HG03135 (cell line): ENCODE data around the gene RIN3.
A peak's percentile ranks its signal among the peaks of the same experiment; 100 is the strongest.

Experiments used
- ATAC-seq: cut with Tn5 transposase; IDR thresholded peaks from one replicate; pipeline ENCODE4 v1.9.1; 2021; ENCODE audit warnings: mild to moderate bottlenecking, moderate library complexity; ENCODE audit not compliant: unreplicated experiment

Gene RIN3

DNA sequence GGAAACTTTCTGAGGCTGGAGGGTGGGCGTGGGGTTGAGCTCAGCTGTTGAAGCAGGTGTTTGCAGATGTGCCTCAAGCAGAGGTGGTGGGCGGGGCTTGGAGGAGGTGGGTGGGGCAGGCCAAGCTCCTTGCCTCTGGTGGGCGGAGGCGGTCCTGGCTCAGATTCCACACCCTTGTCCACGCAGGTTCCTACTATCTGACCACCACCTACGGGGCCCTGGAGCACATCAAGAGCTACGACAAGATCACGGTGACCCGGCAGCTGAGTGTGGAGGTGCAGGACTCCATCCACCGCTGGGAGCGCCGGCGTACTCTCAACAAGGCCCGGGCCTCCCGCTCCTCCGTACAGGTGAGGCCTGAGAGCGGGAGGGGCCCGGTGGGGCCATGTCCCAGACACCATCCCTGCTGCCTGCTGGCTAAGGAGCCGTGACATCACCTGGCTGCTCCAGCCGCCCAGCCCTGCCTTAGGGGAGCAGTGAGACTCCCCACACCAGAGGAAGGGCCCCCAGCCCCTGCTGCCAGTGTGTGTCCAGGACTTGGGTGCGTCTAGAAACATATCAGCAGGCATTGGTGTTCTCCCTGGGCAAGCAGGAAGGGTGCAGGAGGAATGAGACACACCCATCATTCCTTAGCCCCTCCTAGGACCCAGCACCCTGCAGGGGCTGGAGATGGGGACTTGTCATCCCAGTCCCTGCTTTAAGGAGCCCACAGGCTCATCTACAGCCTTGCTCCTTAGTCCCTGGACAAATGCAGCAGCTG lies 171.4 kb downstream of the RIN3 start:
- ATAC-seq = no peak

DNA sequence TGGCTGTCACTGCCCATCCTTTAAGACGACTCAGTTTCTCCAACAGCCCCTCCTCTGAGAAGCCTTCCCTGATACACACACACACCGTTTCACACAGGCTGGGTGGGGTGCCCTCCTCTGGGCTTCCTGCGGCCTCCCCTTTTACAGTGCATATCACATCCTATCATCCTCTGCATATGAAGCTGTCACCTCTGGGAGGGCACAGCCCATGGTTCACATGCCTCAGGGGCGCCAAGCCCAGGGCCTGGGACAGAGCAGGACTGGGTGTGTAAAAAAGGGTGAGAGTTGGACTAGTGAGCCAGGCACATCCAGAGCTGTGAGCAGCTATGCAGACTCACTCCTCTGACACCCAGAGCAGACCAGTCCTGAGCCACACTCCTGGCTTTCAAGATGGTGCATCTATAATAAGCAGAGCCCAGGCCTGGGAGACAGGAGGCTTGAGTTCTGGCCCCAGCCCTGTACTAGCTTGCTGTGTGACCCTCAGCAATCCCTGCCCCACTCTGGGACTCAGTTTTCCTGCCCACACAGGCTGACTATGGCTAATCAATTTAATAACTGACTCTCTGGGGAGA lies 172.3 kb downstream of the RIN3 start:
- ATAC-seq = no peak

DNA sequence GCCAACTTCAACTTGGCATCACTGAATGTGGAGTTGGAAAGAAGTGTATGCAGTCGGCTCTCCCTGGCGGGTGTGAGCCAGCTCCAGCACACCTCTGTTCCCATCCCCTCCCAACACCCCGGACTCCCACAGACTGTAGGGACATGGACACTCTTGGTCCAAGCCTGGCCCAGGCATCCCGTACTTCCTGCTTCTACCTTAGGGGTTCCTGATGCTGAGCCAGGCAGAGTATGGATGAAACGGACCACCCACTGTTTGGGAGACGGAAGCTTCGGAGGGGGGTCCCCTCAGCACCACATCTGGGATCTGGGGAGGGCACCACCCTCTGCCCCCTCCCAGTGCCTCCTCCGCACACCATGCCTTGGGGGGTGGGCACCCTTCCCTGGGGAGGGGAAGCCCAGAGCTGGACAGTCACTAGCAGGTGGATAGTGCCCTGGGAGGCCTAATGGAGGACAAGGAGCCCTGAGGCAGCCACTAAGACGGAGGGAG lies 172.9 kb downstream of the RIN3 start:
- ATAC-seq = no peak

DNA sequence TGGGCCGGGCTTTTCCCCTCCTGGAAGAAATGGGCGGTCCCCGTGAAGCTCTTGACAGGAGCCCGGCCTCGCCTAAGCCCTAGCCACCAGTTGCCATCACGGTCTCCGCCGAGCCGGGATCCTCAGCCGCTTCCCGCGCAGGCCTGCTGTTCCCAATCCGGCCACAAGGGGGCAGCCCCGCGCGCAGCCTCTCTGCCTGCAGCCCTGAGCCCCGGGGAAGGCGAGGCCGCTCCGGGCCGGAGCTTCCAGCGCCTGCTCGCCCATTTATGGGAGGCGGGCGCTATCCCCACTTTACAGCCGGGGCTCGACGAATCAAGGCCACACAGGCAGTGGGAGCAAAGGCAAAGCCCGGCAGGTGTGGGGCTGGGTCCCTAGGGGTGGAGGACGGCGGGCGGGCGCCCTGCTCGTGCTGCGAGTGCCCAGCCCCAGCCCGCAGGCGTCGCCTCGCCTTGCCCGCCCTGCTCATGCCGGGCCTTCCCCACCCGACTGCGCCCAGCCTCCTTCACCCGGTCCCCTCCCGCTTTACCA lies 173.4 kb downstream of the RIN3 start:
- no peak for ATAC-seq

DNA sequence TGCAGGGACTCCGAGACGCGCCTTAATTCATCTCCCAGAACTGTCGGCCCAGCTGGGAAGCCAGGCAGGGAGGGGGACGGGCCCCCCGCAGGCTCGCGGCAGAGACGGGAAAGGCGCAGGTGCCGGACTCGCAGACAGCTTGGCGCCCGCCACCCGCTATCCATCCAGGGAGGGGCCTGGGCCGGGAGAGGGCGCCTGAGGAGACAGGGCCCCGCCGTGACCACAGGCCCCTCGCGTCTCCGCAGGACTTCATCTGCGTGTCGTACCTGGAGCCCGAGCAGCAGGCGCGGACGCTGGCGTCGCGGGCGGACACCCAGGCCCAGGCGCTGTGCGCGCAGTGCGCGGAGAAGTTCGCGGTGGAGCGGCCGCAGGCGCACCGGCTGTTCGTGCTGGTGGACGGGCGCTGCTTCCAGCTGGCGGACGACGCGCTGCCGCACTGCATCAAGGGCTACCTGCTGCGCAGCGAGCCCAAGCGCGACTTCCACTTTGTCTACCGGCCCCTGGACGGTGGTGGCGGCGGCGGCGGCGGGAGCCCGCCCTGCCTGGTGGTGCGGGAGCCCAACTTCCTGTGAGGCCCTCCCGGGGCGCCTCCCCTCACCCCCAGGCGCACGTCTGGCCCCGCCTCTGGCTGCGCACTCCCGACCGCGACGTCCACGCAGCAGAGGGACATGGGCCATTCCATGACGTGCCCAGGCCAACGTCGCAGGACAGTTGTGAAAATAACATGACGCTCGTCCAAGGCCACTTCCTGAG lies 174.3 kb downstream of the RIN3 start:
- no peak for ATAC-seq

DNA sequence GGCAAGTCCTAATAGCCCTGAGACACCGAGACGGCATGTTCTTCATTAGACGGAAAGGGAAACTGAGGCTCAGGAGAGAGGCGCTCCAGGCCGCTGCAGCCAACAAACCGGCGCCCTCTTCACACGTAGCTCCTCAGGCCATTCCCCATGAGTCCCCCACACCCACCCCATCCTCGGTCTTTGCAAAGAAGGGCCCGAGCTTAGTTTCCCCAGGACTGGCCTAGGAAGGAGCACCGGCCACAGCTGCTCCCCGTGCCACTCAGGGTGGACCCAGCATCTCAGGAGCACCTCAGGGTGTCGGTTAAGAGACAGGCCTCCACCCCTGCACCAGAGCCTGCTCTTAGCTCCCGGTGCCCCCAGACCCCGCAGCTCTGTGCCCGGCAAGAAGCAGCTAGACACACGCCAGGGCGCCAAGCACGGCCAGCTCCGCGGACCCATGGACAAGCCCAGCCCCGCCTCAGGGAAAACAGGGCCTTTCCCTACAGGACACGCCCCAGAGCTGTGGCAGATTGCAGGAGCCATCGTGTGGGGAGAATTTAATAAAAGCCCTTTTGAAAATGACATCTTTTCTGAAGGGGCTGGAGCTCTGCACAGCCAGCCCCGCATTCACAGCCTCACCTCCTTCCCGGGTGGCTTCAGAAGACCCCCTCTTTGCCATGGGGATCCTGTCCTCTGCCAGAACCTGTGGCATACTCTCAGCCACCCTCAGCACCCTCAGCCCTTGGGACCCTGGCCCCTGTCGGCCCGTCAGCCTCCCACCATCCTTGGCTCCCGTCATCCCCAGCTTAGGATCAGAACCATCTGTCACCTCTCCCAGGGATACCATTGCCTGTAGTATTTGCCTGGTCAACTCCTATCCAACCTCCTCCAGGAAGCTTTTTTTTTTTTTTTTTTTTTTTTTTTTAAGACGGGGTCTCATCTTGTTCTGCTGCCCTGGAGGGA lies 175.1 kb downstream of the RIN3 start:
- ATAC-seq = no peak

DNA sequence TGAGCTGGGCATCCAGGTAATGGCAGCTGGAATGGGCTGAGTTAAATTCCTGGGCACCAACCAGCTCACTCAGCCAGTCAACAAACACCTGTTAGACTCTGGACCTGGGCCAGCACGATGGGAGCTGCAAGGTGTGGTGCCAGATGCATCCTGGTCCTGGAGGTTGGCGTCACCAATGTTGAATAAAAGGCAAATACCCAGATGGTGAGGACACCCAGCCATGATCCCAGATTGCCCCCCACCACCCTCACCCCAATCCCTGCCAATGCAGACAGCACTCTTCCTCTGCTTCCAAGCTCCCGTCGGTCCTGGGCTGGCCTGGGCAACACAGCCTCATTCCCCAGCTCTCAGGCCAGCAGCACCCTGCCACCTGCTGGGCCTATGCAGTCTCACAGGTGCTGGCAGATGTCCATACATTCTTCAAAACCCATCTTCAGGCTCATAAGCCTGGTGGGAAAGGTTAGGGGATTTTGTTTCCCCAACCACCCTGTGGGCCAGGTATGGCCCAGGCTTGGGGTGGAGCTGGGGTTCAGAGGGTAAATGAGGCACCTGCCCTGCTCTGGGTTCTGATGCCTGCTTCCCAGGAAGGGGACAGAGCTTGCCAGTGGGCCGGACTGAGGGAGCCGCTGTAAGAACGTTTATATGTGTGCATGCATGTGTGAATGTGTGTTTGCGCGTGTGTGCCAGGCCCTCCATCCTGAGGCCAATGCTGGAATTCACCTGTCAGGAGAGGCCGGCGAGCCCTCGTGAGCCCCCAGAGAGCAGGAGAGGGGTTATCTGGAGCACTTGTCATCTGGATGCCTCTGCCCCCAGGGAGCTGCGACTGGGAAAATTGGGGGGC lies 176.8 kb downstream of the RIN3 start:
- no peak for ATAC-seq

DNA sequence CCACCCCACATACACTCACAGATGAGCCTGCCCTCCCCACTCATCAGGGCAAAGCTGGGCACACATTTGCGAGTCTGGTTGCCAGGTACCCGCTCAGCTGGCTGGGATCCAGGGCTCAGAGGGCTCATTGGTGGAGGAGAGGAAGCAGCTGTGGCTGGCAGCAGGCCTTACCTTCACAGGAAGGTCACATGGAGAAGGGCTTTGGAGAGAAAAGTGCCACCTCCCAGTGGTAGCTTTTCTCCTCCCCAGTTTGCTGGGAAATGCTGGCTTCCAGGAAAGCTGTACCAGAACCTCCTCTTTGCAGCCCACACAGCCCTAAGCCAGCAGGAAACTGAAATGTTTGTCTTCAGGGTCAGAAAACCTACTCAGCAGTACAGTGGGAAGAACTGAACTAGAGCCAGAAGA lies 179.2 kb downstream of the RIN3 start:
- ATAC-seq = no peak

DNA sequence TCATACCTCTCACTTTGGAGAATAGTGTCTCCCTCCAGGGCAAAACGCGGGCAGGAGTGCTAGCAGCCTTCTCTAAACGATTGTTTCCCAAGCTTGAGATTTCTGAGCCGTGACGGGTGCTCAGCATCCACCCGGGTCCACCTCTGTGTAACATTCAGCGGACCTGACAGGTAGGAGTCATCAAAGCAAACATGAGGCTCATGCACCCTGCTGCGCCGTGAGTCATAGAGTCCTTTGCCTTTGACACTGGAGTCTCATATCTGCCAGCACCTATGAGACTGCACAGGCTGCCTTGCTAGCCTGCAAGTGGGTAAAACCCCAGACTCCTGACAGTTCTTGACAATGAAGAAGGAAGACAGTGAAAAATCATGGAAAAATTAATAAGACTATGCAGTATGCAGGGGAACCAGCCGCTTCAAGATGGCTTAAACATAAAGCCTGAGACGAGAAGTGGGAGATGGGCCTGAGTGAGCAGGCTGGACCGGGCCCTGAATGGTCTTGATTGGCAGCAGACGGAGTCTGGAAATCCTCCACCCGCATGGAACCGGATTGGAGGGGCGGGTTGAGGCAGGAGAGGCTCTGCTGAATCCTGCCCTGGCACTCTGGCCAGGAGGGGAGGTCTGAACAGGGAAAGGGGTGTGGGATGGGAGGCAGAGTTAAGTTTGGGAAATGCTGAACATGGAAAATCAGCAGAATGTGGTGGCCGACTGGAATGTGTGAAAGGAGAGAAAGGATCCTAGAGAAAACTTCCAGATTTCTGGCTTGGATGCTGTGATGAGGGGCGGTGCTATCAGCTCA lies 180.6 kb downstream of the RIN3 start:
- ATAC-seq = no peak

DNA sequence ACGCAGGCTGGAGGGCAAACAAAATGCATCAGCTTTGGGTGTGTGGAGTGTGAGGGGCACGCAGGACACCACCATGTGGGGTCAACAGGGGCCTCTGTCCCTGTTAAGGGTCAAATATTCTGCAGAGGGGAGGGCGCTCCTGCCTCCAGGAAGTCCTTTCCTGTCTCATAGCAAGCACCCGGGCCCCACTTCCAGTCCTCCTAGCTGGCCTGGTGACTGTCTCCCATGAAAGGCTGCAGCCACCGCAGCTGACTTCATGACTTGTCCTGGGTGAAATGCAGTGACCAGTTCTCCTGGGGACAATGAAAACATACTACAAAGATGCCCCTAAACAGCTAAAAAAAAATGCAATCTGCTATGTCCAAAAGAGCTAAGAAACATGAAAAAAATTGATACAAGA lies 181.2 kb downstream of the RIN3 start:
- no peak for ATAC-seq

DNA sequence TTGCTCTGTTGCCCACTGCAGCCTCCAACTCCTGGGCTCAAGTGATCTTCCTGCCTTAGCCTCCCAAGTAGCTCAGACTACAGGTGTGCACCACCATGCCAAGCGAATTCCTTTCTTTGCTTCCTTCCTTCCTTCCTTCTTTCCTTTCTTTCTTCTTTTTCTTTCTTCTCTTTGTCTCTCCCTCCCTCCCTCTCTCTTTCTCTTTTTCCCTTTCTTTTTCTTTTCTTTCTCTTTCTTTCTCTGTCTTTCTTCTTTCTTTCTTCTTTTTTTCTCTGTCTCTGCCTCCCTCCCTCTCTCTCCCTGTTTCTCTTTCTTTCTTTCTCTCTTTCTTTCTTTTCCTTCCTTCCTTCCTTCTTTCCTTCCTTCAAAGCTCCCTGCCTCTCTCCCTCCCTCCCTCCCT lies 182.0 kb downstream of the RIN3 start:
- ATAC-seq = no peak

DNA sequence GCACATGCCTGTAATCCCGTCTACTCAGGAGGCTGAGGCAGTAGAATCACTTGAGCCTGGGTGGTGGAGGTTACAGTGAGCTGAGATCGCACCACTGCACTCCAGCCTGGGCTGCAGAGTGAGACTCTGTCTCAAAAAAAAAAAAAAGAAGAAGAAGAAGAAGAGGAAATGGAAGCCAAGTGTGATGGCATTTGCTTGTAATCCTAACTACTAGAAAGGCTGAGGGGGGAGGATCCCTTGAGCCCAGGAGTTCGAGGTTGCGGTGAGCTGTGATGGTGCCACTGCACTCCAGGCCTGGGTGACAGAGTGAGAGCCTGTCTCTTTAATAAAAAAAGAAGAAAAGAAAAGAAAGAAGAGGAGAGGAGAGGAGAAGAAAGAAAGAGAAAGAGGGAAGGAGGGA lies 182.8 kb downstream of the RIN3 start:
- ATAC-seq = no peak

DNA sequence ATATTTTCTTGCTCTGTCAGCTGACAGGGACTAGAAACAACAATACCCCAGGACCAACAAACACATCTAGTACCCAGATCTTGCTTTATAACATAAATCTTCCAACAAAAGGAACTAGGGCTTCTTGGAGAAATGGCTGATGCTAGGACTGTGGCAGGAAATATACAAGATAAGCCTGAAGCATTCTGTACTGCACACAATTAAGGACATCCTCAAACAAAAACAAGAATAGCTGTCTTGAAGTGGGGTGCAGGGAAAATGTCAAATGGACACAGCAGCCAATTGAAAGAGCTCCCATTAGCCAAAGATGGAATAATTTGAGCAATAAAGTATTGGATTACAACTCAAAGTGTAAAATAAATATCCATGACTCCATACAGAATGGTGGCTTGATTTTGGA lies 184.8 kb downstream of the RIN3 start:
- no peak for ATAC-seq

DNA sequence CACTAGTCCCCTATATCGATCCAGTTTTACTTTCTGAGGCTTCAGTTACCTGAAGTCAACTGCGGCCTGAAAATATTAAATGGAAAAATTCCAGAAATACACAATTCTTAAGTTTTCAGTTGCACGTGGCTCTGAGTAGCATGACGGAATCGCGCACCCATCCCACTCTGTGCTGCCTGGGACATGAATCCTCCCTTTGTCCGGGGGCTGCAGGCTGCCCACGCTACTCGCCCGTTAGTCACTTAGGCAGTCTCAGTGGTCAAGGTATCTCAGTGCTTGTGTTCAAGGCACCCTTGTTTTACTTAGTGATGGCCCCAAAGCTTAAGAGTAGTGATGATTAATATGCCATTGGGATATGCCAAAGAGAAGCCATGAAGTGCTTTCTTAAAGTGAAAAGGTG lies 188.2 kb downstream of the RIN3 start:
- ATAC-seq = no peak

DNA sequence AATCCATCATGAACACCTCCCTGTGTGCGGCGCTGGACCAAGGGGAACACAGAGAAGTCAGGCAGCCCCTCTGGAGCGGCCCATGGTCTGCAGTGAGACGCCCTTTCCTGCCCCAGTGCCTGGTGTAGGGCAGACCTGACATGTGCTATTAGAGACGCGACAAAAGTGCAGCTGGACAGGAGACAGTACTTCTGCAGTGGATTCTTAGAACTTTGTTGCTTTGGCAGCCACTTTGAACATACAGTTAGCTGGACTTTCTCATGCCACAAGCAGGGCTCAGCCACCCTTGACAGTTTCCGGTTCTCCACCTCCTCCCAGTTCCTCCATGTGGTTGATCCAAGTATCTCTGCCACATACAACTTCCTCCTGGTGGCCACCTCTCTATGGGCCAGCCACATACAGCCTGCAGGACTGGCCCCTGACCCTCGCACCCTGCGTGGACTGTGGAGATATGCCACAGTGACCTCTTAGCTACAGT lies 188.9 kb downstream of the RIN3 start:
- no peak for ATAC-seq

DNA sequence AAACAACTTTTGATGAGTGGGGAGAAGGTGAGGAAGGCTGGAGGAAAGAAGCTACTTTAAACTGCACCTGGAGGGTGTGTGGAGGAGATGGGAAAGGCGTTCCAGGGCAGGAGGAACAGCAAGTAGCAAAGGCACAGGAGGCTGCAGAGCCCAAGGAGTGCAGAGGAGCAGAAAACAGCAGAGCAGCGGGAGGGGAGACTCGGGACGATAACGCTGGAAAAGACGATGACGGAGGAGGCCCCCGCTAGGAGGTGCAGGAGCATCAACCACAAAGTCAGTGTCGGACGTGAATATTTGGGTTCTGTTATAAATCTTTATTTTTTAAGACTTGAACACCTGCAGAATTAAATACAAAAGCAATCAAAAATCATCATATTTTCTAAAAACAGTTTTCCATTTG lies 189.9 kb downstream of the RIN3 start:
- ATAC-seq = no peak

DNA sequence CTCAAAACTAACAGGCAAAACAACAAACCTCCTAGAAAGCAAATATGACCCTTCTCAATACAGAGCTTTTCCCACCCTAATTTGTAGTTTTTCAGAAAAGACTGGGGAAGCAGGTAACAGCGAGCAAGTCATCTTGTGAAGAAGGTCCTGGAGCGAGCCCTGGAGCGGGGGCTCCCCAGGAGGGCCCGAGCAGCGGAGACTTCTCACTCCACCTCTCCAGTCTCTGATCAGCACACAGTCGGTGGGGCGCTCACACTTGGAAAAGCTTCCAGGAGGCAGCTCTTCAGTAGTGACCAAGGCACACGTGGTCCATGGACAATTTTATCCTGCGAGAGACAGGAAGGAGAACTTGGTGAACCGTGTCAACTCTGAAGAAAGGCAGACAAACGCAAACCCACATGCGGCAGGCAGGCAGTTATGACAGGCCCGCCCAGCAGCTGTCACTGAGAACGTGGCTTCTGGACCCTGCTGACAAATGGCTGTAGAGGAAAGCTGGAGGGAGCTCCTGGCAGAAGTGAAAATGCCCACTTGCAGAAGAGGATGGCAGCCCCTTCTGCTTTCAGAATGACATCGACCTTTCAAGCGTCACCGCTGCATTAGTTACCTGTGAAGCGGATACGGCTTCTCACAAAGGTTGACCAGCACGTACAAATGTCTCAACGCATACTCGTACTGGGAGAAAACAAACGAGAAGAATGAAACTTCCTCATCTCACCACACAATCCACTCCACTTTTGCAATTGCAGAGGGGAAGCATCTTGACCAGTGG lies 190.6 kb downstream of the RIN3 start:
- peak; percentile 96 for ATAC-seq

DNA sequence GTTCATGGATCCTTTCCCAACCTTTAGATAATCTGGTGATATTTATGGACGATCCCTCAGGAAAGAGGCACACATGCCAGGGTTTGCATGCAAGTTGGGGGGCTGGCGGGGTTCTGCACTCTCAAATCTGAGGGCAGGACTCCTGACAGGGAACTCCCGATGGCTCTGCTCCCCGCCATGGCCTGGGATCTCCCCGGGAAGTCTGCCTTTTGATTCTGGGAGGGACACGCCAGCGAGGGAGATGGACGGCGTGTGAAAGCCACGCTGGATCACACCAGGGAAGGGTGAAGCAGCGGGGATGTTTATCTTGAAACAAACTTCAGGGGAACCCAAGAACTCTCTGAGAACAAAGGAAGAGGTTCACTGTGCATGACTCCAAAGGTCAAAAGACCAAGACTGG lies 191.2 kb downstream of the RIN3 start:
- no peak for ATAC-seq
